ENCODE measurements around the gene TUBG2.

GRCh38 chr17:42639525-42640113 is 19.5 kb upstream of the TUBG2 start:
- TF ChIP-seq CTCF (IDR thresholded peaks at IDR 0.05; ENCODE audit: poor library complexity): no peak
- no peak for TF ChIP-seq EZH2phosphoT487 (IDR thresholded peaks at IDR 0.05; ENCODE audit: low read depth, severe bottlenecking, unreplicated experiment)
- TF ChIP-seq EZH2 (IDR thresholded peaks at IDR 0.05; ENCODE audit: borderline replicate concordance): no peak

Data from hepatocyte (in vitro differentiated cells).